Liver (tissue), 9 donors: Measurements from ENCODE around the gene HTR3E. TPM values are rescaled to one million over a fixed set of nuclear protein-coding genes. Genes with fewer than 3 reads are reported as not detected.

Experiments
- DNase-seq: peaks from one replicate; pipeline ENCODE4 v3.0.0-alpha.2; 2017; ENCODE audit warnings: low spot score
- H3K27ac ChIP-seq, 2 donors: one replicate each; pipeline ENCODE4 v1.7.0; 2013; ENCODE audit warnings: inconsistent platforms in 2 of 2, low read length in 2 of 2, control low read depth in 1 of 2, low read depth in 1 of 2, mild to moderate bottlenecking in 1 of 2
- H3K27me3 ChIP-seq, 4 donors: one replicate each; pipeline versions ENCODE4 v1.6.1 to v1.7.0; 2013; ENCODE audit warnings: low read length in 3 of 4, inconsistent platforms in 1 of 4, mild to moderate bottlenecking in 1 of 4, moderate library complexity in 1 of 4; ENCODE audit not compliant: control insufficient read depth in 4 of 4, insufficient read depth in 4 of 4
- H3K36me3 ChIP-seq, 4 donors: one replicate each; pipeline versions ENCODE4 v1.6.1 to v1.7.0; 2013; ENCODE audit warnings: low read length in 3 of 4, mild to moderate bottlenecking in 3 of 4, low read depth in 1 of 4, moderate library complexity in 1 of 4; ENCODE audit not compliant: control insufficient read depth in 4 of 4, insufficient read depth in 3 of 4
- H3K4me1 ChIP-seq, 4 donors: one replicate each; pipeline versions ENCODE4 v1.6.1 to v1.7.0; 2013; ENCODE audit warnings: low read length in 3 of 4, mild to moderate bottlenecking in 3 of 4, moderate library complexity in 1 of 4; ENCODE audit not compliant: control insufficient read depth in 4 of 4, insufficient read depth in 4 of 4
- H3K4me3 ChIP-seq, 3 donors: one replicate each; pipeline versions ENCODE4 v1.6.1 to v1.7.0; 2013; ENCODE audit warnings: low read length in 3 of 3, control low read depth in 1 of 3, low read depth in 1 of 3, mild to moderate bottlenecking in 1 of 3
- H3K9ac ChIP-seq, 2 donors: one replicate each; pipeline ENCODE4 v1.7.0; 2013; ENCODE audit warnings: low read length in 2 of 2, mild to moderate bottlenecking in 2 of 2, moderate library complexity in 2 of 2, control low read depth in 1 of 2, low read depth in 1 of 2
- H3K9me3 ChIP-seq, 4 donors: one replicate each; pipeline versions ENCODE4 v1.6.1 to v1.7.0; 2013; ENCODE audit warnings: low read length in 3 of 4; ENCODE audit not compliant: control insufficient read depth in 4 of 4
- ATF3 ChIP-seq: IDR thresholded peaks from 2 replicates; pipeline ENCODE4 v1.6.1; 2016; ENCODE audit warnings: antibody characterized with exemption
- EGR1 ChIP-seq, 2 donors: IDR thresholded peaks; 2 replicates each; pipeline ENCODE4 v1.6.1; 2016 to 2018; ENCODE audit warnings: antibody characterized with exemption in 2 of 2, low read depth in 2 of 2
- FOXA1 ChIP-seq: IDR thresholded peaks from 2 replicates; pipeline ENCODE4 v1.6.1; 2016; ENCODE audit warnings: antibody characterized with exemption
- FOXA2 ChIP-seq: IDR thresholded peaks from 2 replicates; pipeline ENCODE4 v1.6.1; 2016; ENCODE audit warnings: antibody characterized with exemption
- GABPA ChIP-seq, 2 donors: IDR thresholded peaks in 1 of 2; conservative IDR thresholded peaks in 1 of 2; 2 replicates each; pipeline ENCODE4 v1.6.1; 2016; ENCODE audit warnings: antibody characterized with exemption in 2 of 2, mild to moderate bottlenecking in 1 of 2, moderate library complexity in 1 of 2
- HNF4A ChIP-seq, 2 donors: conservative IDR thresholded peaks; 2 replicates each; pipeline ENCODE4 v1.6.1; 2016; ENCODE audit warnings: antibody characterized with exemption in 2 of 2, mild to moderate bottlenecking in 2 of 2
- HNF4G ChIP-seq: IDR thresholded peaks from 2 replicates; pipeline ENCODE4 v1.6.1; 2016; ENCODE audit warnings: antibody characterized with exemption
- JUND ChIP-seq, 2 donors: IDR thresholded peaks; 2 replicates each; pipeline ENCODE4 v1.6.1; 2016; ENCODE audit warnings: antibody characterized with exemption in 2 of 2
- NR2F2 ChIP-seq: IDR thresholded peaks from 2 replicates; pipeline ENCODE4 v1.6.1; 2016; ENCODE audit warnings: antibody characterized with exemption
- RAD21 ChIP-seq, 2 donors: IDR thresholded peaks; 2 replicates each; pipeline ENCODE4 v1.6.1; 2016; ENCODE audit warnings: antibody characterized with exemption in 2 of 2, mild to moderate bottlenecking in 2 of 2
- REST ChIP-seq: IDR thresholded peaks from 2 replicates; pipeline ENCODE4 v1.6.1; 2016; ENCODE audit warnings: antibody characterized with exemption, mild to moderate bottlenecking
- RXRA ChIP-seq, 2 donors: IDR thresholded peaks; 2 replicates each; pipeline ENCODE4 v1.6.1; 2017 to 2018; ENCODE audit warnings: antibody characterized with exemption in 2 of 2, mild to moderate bottlenecking in 1 of 2
- SP1 ChIP-seq: IDR thresholded peaks from 2 replicates; pipeline ENCODE4 v1.6.1; 2018; ENCODE audit warnings: antibody characterized with exemption, mild to moderate bottlenecking
- TAF1 ChIP-seq: conservative IDR thresholded peaks from 2 replicates; pipeline ENCODE4 v1.6.1; 2016; ENCODE audit warnings: antibody characterized with exemption, mild to moderate bottlenecking
- YY1 ChIP-seq: IDR thresholded peaks from 2 replicates; pipeline ENCODE4 v1.6.1; 2016; ENCODE audit warnings: antibody characterized with exemption, mild to moderate bottlenecking
- WGBS: extraction: QIAGEN DNeasy Blood & Tissue Kit; methylation state at CpG from one replicate; pipeline ENCODE4 v1.1.7; 2013; 5-methylcytosine and 5-hydroxymethylcytosine counted together
- polyA plus RNA-seq, 2 donors: library from polyadenylated mRNA; stranded (reverse) in 1 of 2; unstranded in 1 of 2; fragments of 200-250 nt in 1 of 2; fragments of >200 nt in 1 of 2; fragmentation: Nextera tagmentation in 1 of 2; extraction: Ambion mirVana in 1 of 2; gene quantifications; one replicate each; pipeline versions ENCODE4 v1.2.1 to v1.2.3, GENCODE V29; 2013 to 2015
- total RNA-seq, 2 donors: library from RNA; depleted of rRNA; stranded (reverse); fragments of >200 nt; gene quantifications; one replicate each; pipeline ENCODE4 v1.2.3, GENCODE V29; 2014
- TF ChIP-seq, protein P1 (sequence below): IDR thresholded peaks from 2 replicates; pipeline ENCODE4 v1.6.1; 2016; ENCODE audit warnings: antibody characterized with exemption
- TF ChIP-seq, protein P2 (sequence below): IDR thresholded peaks from 2 replicates; pipeline ENCODE4 v1.6.1; 2016; ENCODE audit warnings: antibody characterized with exemption
- TF ChIP-seq, protein P3 (sequence below): fragments of 150-350 bp; IDR thresholded peaks from 2 replicates; pipeline ENCODE4 v1.5.1; 2017; ENCODE audit warnings: improper control_type of control experiment, low read depth, low read length; ENCODE audit not compliant: missing input control
- donor health status: healthy.
- donor health status: healthy.
- donor health status: healthy.
- donor health status: healthy.
- donor health status: healthy.

The HTR3E gene
- total and polyA plus RNA-seq, 4 donors: not detected

- TF ChIP-seq NR2F2 (no peak), RAD21 (IDR thresholded peaks at IDR 0.05) (no peak), FOXA1 (no peak), EGR1 (IDR thresholded peaks at IDR 0.05; ENCODE audit: low read depth in 2 of 2) (no peak)
- TF ChIP-seq, protein P1, sequence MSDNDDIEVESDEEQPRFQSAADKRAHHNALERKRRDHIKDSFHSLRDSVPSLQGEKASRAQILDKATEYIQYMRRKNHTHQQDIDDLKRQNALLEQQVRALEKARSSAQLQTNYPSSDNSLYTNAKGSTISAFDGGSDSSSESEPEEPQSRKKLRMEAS: no peak
- TF ChIP-seq, protein P2, sequence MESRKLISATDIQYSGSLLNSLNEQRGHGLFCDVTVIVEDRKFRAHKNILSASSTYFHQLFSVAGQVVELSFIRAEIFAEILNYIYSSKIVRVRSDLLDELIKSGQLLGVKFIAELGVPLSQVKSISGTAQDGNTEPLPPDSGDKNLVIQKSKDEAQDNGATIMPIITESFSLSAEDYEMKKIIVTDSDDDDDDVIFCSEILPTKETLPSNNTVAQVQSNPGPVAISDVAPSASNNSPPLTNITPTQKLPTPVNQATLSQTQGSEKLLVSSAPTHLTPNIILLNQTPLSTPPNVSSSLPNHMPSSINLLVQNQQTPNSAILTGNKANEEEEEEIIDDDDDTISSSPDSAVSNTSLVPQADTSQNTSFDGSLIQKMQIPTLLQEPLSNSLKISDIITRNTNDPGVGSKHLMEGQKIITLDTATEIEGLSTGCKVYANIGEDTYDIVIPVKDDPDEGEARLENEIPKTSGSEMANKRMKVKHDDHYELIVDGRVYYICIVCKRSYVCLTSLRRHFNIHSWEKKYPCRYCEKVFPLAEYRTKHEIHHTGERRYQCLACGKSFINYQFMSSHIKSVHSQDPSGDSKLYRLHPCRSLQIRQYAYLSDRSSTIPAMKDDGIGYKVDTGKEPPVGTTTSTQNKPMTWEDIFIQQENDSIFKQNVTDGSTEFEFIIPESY: no peak
- Histone ChIP-seq H3K27me3 (no peaks in the 10 kb centered on the region), H3K4me3 (no peak overlapping the region), H3K9me3 (no peaks in the 10 kb centered on the region), H3K9ac (no peak overlapping the region), H3K27ac (no peak overlapping the region), H3K36me3 (no peaks in the 10 kb centered on the region), H3K4me1 (no peaks in the 10 kb centered on the region)
- WGBS: 85% methylated on average over 4 of the region's 4 CpGs
- no peak for DNase-seq
Observed at GRCh38 chr3:184073621-184074020, 23.2 kb upstream of the HTR3E start.

DNA sequence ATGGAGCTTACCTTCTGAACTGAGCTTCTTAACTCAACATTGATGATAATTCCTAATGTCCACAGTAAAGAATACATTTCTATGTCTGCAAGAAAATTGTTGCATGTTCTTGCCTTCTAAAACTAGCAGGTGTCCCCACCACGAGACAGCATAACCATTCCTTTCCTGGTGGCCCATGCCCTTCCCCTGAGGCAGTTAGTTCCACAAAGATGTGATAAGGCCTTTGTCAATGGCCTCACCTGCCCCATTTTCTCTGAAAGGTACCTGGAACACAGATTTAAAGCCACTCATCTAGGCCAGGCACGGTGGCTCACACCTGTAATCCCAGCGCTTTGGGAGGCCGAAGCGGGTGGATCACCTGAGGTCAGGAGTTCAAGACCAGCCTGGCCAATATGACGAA is 21.0 kb upstream of the HTR3E start:
- no peaks in the 10 kb centered on the region for H3K36me3 ChIP-seq
- H3K27me3 ChIP-seq: no peaks in the 10 kb centered on the region
- H3K4me1 ChIP-seq: no peaks in the 10 kb centered on the region
- H3K27ac ChIP-seq: no peak overlapping the region
- WGBS: 95% methylated on average over 6 of the region's 6 CpGs
- no peak overlapping the region for H3K4me3 ChIP-seq
- no peak for DNase-seq
- no peak for TF ChIP-seq HNF4G
- no peak for TF ChIP-seq FOXA1
- TF ChIP-seq, protein P1: no peak
- TF ChIP-seq, protein P2: no peak
- TF ChIP-seq REST: no peak
- TF ChIP-seq EGR1 (IDR thresholded peaks at IDR 0.05; ENCODE audit: low read depth in 2 of 2): no peak
- TF ChIP-seq GABPA (IDR thresholded peaks at IDR 0.05 in 1 of 2, conservative IDR thresholded peaks at IDR 0.05 in 1 of 2): no peak
- TF ChIP-seq YY1: no peak
- no peak for TF ChIP-seq NR2F2
- TF ChIP-seq, protein P3, sequence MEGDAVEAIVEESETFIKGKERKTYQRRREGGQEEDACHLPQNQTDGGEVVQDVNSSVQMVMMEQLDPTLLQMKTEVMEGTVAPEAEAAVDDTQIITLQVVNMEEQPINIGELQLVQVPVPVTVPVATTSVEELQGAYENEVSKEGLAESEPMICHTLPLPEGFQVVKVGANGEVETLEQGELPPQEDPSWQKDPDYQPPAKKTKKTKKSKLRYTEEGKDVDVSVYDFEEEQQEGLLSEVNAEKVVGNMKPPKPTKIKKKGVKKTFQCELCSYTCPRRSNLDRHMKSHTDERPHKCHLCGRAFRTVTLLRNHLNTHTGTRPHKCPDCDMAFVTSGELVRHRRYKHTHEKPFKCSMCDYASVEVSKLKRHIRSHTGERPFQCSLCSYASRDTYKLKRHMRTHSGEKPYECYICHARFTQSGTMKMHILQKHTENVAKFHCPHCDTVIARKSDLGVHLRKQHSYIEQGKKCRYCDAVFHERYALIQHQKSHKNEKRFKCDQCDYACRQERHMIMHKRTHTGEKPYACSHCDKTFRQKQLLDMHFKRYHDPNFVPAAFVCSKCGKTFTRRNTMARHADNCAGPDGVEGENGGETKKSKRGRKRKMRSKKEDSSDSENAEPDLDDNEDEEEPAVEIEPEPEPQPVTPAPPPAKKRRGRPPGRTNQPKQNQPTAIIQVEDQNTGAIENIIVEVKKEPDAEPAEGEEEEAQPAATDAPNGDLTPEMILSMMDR: no peak
- TF ChIP-seq TAF1: no peak
- TF ChIP-seq SP1: no peak
- TF ChIP-seq HNF4A (conservative IDR thresholded peaks at IDR 0.05): no peak
- TF ChIP-seq FOXA2: no peak
- TF ChIP-seq JUND (IDR thresholded peaks at IDR 0.05): no peak
- no peak for TF ChIP-seq RXRA (IDR thresholded peaks at IDR 0.05)
- TF ChIP-seq RAD21 (IDR thresholded peaks at IDR 0.05): no peak
- TF ChIP-seq ATF3: no peak
- H3K9ac ChIP-seq: no peak overlapping the region
- no peaks in the 10 kb centered on the region for H3K9me3 ChIP-seq
